Right hindlimb (tissue), 1 donor: Measurements from ENCODE around the gene ABHD15.

Experiments
- DNase-seq: peaks from one replicate; pipeline ENCODE4 v3.0.0-alpha.2; 2018

The ABHD15 gene

DNA sequence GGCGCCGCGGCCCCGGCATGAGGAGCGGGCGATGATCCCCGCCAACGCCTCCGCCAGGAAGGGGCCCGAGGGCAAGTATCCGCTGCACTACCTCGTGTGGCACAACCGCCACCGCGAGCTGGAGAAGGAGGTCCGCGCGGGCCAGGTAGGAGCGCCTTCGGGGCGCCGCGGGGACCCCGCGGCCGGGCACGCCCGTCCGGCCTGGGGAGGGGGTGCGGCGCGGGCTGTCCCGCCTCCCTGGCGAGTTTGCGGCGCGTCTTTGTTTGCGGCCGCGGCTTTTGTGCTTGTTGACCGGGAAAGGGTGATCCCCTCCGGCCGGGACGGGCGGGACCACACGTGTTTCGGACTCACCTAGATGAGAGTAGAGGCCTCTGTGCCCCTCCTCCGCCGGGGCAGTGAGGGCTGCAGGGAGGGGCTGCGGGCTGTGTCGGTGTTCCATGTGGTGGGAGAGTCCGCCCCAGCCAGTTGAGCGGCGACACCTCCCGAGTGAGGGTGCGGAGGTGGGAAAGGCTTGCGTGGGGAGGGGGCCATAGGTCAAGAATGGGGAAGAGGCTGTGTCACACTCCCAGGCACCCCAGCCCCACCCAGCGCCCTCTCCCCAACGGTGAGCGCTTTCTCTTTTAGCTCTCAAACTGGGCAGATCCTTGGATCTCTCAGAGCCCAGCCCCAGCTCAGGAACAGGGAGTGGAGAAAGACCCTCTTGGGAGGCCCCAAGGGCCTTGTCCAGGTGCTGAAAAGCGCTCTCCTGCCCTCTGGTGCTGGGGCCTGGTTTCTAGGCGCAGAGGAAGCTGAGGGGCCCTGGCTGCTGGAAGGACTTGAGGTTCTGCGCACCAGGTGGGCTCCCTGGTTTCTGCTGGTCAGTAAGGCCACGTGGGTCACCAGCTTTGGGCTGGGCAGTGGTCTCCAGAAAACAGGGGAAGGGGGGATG, 27.0 kb upstream of the ABHD15 start:
- DNase-seq, result peak; percentile 32

DNA sequence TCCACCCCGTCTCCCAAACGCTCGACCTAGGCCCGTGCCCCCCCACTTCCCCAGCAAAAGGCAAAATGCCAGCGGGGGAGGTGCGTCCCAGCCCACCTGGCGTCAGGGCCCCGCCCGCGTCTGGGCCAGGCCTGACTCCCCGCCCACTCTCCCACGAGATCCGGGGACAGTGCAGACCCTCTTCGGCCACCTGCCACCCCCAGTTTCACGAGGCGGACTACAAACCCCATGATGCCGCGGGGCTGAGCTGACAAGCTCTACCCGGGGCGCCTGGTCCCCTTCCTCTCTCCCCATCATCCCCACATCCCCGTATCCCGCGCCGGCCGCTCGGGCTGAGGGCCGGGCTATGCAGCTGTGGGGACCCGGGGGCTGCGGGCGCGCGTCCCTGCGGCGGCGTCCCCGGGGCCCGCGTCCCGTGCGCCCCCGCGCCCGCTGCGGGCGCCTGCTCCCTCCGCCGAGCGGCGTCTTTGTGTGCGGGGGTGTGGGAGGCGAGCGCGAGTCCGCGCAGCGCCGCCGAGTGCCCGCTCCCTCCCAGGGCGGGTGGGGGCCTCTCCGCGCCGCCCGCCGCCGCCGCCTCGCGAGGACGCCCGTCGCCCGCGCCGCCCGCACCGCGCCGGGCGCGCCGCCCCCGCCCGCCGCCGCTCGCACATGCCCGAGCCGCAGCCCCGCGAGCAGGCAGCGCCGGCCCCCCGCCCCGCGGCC, 26.2 kb upstream of the ABHD15 start, which contains the start of gene ANKRD13B:
Gene ANKRD13B (plus strand): TSS at position 283 of the 702 bp plus-strand sequence. CDS start 490 bp downstream, outside the sequence.
- DNase-seq, result peak; percentile 74

DNA sequence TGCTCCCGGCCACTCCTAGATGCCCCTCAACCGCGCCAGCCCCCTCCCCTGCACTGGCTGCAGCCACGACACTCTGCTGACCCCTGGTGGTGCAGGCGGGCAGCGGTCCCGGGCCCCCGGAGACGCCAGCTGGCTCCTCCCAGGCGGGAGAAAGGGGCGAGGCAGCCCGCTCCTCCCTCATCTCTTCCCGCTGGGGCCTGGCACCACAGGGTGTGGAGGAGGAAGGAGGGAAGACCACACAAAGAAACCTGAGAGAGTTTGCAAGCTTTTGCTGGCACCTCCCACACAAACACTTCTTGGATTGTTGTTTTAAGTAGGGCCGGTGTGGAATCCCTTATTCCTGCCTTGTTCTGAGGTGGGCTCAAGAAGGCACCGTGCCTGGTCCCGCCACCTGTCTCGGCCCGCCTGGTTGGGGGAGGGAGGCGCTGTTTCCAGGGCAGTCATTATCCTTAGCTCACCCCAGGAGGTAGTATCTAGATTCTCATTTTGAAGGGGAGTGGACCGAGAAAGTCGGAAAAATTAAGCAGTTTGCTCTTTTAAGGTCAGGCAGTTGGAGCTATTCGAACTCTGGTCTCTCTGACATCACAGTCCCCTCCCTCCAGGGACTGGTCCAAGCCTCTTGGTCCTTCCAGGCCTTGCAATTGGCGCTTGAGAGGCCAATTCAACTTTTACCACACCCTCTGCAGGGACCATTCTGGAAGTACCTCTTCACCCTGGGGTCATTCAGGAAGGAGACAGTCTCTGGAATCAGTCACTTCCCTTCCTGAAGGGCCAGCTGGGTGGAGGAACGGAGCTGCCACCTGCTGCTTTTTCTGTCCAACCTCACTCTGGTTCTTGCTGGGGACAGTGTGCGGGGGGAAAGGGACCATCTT, 25.1 kb upstream of the ABHD15 start:
- DNase-seq, result peak; percentile 95

- DNase-seq, result peak; percentile 83
These were observed 24.4 kb upstream of the ABHD15 start for GRCh38 chr17:29591146-29591736.

- DNase-seq, result peak; percentile 55
These were observed 23.7 kb upstream of the ABHD15 start for GRCh38 chr17:29590411-29591145.

- DNase-seq, result peak; percentile 90
These were observed 22.9 kb upstream of the ABHD15 start, which contains the start of gene GIT1 for GRCh38 chr17:29589524-29590410. GIT1 (minus strand) TSS chr17:29589648; CDS start chr17:29589378, 270 bp downstream.

GRCh38 chr17:29588562-29589411, 21.9 kb upstream of the ABHD15 start:
- peak; percentile 45 for DNase-seq

DNA sequence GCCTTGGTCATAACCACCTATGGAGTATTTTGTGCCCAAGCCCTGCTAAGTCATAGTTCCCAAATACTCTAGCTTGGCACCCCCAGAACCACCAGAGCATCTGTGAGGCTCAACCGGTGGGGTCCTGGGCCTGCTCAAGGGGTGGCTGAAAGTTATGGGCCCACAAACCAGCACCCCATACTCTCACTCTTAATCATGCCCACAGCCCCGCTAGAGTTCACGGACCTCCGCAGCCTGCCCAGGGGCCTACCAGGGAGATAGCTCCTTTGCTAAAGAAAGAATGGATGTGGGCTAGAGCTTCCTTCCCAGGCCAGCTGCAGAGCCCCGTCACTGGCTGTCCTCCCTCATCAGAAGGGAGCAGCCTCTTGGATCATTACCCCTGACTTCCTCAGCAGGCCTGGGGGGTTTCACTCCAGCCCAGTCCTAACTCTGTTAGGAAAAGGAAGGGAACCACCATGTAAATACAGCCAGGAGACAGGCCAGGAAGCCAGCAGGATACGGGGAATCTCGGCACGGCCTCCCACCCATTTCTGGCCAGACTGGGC, 21.3 kb upstream of the ABHD15 start:
- peak; percentile 25 for DNase-seq

DNA sequence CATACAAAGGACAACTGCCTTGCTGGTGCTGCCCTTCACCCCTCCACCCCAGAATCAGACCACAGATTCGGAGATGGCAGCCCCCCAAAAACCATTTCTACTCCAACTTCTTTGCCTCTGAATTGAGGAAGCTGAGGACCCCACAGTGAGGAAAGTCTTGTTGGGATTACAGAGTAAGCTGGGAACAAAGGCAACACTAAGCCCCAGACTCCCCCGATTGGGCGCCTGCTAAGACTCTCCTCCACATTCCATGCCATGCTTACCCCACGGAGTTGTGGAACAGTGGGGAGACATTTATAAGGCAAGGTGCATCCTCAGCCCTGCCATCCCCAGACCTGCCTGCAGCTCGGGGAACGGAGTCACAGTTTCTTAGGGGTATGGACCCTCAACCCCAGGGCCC, 20.8 kb upstream of the ABHD15 start:
- no peak for DNase-seq

GRCh38 chr17:29586676-29587469, 20.0 kb upstream of the ABHD15 start:
- peak; percentile 17 for DNase-seq

DNA sequence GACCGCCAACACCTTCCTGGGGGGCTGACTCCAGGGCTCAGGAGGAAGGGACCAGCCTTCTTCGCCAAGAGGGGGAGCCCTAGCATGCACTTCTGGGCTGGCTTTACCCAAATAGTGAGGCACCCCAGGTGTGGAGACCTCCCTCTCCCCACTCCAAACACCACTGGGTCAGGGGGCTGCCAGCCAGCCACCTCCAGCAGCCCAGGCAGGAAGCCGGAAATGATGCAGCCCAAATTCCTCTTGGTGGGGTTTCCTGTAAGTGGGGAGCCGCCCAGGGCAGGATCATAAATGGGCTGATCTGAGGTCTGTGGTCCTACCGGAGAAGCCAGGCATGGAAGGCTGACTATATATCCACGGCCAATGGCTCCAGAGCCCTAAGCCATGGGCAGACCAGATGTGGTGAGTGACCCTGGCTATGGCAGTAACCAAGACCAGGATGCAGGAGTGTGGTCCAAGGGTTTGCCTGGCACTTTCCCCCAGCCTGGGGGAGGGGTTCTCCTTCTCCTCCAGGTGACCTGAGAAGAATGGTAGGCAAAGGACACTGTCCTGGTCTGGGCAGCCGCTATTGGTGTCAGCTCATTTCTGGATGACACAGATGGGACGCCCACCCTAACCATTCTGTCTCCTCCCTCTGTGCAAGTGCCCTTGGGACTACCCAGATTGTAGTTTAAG, 18.4 kb upstream of the ABHD15 start:
- DNase-seq, result peak; percentile 29

- DNase-seq, result peak; percentile 23
These were observed 17.7 kb upstream of the ABHD15 start for GRCh38 chr17:29584452-29585079.

DNA sequence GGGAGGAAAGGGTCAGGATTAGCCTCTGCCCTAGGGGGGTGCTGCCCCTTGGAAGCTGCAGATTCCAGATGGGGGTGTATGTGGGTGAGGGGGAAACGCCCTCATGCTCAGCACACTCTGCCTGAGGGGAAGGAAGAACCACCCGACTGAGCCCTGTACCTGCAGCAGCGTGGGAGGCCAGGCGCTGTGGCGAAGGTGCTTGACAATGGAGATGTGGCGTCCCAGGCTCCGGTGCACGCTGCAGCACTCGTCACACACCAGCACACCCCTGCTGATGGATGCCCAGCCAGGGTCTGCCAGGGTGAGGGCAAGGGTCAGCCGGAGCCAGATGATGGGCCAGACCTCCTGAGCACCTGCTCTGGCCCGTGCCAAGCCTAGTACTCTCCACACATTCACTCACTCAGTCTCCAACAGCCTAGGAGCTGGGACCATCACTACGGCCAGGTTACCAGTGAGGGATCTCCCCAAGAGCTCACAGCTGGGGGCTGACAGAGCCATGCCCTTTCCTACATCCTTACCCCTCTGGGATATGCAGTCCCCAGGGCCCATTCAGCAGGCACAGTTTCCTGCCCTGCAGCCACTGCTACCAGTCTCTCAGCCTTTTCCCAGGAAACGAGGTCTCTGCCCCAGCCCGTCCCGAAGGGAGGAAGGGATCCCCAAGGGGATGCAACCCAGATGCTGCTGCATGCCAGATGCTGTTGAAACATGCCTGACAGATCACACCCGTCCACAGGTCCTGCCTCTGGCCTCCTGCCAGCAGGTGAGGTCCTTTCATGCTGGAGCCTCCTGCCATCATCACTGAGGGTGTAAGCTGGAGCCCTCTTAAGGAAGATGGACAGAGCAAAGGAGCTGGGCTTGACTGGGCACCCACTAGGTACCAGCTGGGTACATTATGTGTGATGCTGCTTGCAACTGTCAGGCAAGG, 16.7 kb upstream of the ABHD15 start:
- DNase-seq, result no peak

DNA sequence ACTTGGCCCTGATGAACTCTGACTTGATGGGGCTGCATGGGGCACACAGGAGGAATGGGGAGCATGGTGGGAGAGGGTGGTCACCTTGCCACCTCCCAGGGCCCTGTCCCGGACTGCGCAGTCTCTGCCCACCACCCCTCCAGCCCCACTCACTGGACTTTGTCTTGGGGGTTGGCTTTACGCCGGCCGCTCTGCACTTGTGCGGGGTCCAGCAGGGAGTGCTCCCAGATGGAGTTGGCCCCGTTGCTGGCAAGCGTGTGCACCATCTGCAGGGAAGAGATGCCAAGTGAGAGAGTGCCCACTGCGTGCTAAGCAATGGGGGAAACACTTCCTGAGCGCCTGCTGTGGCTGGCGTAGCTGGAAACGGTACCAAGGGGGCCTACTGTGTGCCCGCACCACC, 15.9 kb upstream of the ABHD15 start:
- DNase-seq, result peak; percentile 28

DNA sequence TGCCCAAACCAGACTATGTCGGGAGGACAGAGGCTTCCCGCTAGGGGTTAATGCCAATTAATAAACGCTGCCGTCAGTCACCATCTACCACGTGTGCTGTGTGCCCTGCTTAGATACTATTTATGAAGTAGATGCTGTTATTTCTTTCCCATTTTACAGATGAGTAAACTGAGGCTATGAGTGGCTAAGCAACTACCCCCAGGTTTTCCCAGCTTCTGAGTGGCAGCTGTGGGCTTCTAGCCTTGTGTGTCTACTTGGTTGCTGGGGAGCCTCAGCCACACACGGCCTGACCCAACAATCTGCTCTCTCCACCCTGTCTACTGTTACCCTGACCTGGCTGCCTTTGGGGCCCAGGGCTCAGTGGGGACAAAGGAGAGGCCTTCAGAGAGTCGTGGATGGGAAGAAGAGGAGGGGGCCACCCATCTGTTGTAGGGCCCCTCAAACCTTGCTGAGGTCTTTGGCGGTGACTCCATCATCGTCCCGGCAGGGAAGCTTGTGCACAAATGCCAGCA, 15.5 kb upstream of the ABHD15 start:
- peak; percentile 17 for DNase-seq
